ENCODE results near the gene ZYX.
"Not testable (repeated sequence)": the region's sequence is repeated elsewhere in the genome, so short reads cannot be mapped to it uniquely, and the experiment has no call there.

ZYX gene

GRCh38 chr7:143397710-143398530 is 16.8 kb downstream of the ZYX start:
- no peak for DNase-seq (ENCODE audit: low spot score)

GRCh38 chr7:143398616-143399015 is 17.5 kb downstream of the ZYX start:
- DNase-seq (ENCODE audit: low spot score), result no peak

- DNase-seq (ENCODE audit: low spot score), result no peak
Observed at GRCh38 chr7:143399151-143399550, 18.0 kb downstream of the ZYX start.

GRCh38 chr7:143399642-143400041 is 18.5 kb downstream of the ZYX start:
- DNase-seq (ENCODE audit: low spot score), result no peak

- DNase-seq (ENCODE audit: low spot score), result no peak
Observed at GRCh38 chr7:143401265-143401664, 20.1 kb downstream of the ZYX start.

- not testable (repeated sequence) for DNase-seq (ENCODE audit: low spot score)
Observed at GRCh38 chr7:143402233-143402632, 21.1 kb downstream of the ZYX start.

GRCh38 chr7:143405173-143406001 is 24.2 kb downstream of the ZYX start:
- no peak for DNase-seq (ENCODE audit: low spot score)

GRCh38 chr7:143406002-143406357 is 24.8 kb downstream of the ZYX start:
- no peak for DNase-seq (ENCODE audit: low spot score)

- DNase-seq (ENCODE audit: low spot score), result no peak
Observed at GRCh38 chr7:143407287-143408251, 26.4 kb downstream of the ZYX start.

- DNase-seq (ENCODE audit: low spot score), result no peak
Observed at GRCh38 chr7:143408252-143408685, 27.1 kb downstream of the ZYX start.

- DNase-seq (ENCODE audit: low spot score), result no peak
Observed at GRCh38 chr7:143408686-143409561, 27.8 kb downstream of the ZYX start, which contains the start of gene EPHA1. Gene EPHA1, minus strand, starts transcription at chr7:143408856. Its CDS starts 51 bp downstream, at chr7:143408805.

- DNase-seq (ENCODE audit: low spot score), result peak; percentile 49
Observed at GRCh38 chr7:143410521-143411004, 29.4 kb downstream of the ZYX start.

GRCh38 chr7:143411976-143412708 is 31.0 kb downstream of the ZYX start:
- no peak for DNase-seq (ENCODE audit: low spot score)

GRCh38 chr7:143413123-143413522 is 32.0 kb downstream of the ZYX start:
- no peak for DNase-seq (ENCODE audit: low spot score)

- DNase-seq (ENCODE audit: low spot score), result not testable (repeated sequence)
Observed at GRCh38 chr7:143415209-143415608, 34.1 kb downstream of the ZYX start.

GRCh38 chr7:143415742-143416397 is 34.7 kb downstream of the ZYX start:
- no peak for DNase-seq (ENCODE audit: low spot score)

GRCh38 chr7:143416565-143417149 is 35.5 kb downstream of the ZYX start:
- DNase-seq (ENCODE audit: low spot score), result peak; percentile 62

- DNase-seq (ENCODE audit: low spot score), result no peak
Observed at GRCh38 chr7:143417734-143418383, 36.7 kb downstream of the ZYX start.

Data from AG20443 (cell line).